ENCODE measurements around the gene CPZ. TPM values are rescaled to one million over a fixed set of nuclear protein-coding genes. Genes with fewer than 3 reads are reported as not detected.

Gene CPZ
- polyA plus RNA-seq, 1 donor (not counting 4 experiments of a cell fraction or from before 2014, with no cell fraction given), result not detected

GRCh38 chr4:8544741-8545438 lies 47.7 kb upstream of the CPZ start:
- H3K4me1 ChIP-seq (ENCODE audit: control insufficient read depth, extremely low read depth, insufficient read depth, low read length), result peaks cover 11% of the 10 kb centered on the region
- no peaks in the 10 kb centered on the region for H4K20me1 ChIP-seq (ENCODE audit: control insufficient read depth, extremely low read depth, insufficient read depth, low read length)
- no peak overlapping the region for H3K27ac ChIP-seq (ENCODE audit: control insufficient read depth, insufficient read depth, low read length)
- DNase-seq (ENCODE audit: low read depth, low spot score) (no peak), FAIRE-seq (no peak)
- no peaks in the 10 kb centered on the region for H3K79me2 ChIP-seq (ENCODE audit: control insufficient read depth, insufficient read depth, low read length)
- H3K9me3 ChIP-seq (ENCODE audit: control insufficient read depth, low read depth, low read length), result no peaks in the 10 kb centered on the region
- no peaks in the 10 kb centered on the region for H3K9me1 ChIP-seq (ENCODE audit: control insufficient read depth, extremely low read depth, insufficient read depth, low read length)
- dilution Hi-C loops (cut with MboI; ENCODE audit: extremely low pct_ligation_motif_present, low sequenced_read_pairs), result no loop called here
- no peaks in the 10 kb centered on the region for H3K36me3 ChIP-seq (ENCODE audit: control insufficient read depth in 2 of 2, extremely low read depth in 1 of 2, insufficient read depth in 2 of 2, low read length in 2 of 2)
- TF ChIP-seq EZH2 (IDR thresholded peaks at IDR 0.05; ENCODE audit: low read length), result no peak
- no peak for TF ChIP-seq CTCF (optimal IDR thresholded peaks at IDR 0.05 in 1 of 3, IDR thresholded peaks at IDR 0.05 in 1 of 3, conservative IDR thresholded peaks at IDR 0.05 in 1 of 3; ENCODE audit: extremely low read depth in 1 of 3, insufficient read depth in 2 of 3, low read length in 3 of 3)
- no peak overlapping the region for H3K9ac ChIP-seq (ENCODE audit: control insufficient read depth, extremely low read depth, insufficient read depth, low read length)
- peaks cover 1% of the 10 kb centered on the region for H3K27me3 ChIP-seq (ENCODE audit: control insufficient read depth, extremely low read depth, insufficient read depth, low read length)
- no peak overlapping the region for H3K4me2 ChIP-seq (ENCODE audit: control insufficient read depth, extremely low read depth, insufficient read depth, low read depth, low read length)
- H2AFZ ChIP-seq (ENCODE audit: control insufficient read depth, low read length), result no peak overlapping the region
- H3K4me3 ChIP-seq (ENCODE audit: control insufficient read depth in 2 of 3, extremely low read depth in 1 of 3, insufficient read depth in 2 of 3, low read depth in 1 of 3, low read length in 3 of 3), result no peak overlapping the region

GRCh38 chr4:8545439-8545765 lies 47.2 kb upstream of the CPZ start:
- H3K9me3 ChIP-seq (ENCODE audit: control insufficient read depth, low read depth, low read length), result no peaks in the 10 kb centered on the region
- DNase-seq (ENCODE audit: low read depth, low spot score), result no peak
- H3K9ac ChIP-seq (ENCODE audit: control insufficient read depth, extremely low read depth, insufficient read depth, low read length), result no peak overlapping the region
- H3K4me1 ChIP-seq (ENCODE audit: control insufficient read depth, extremely low read depth, insufficient read depth, low read length), result peaks cover 11% of the 10 kb centered on the region
- dilution Hi-C loops (cut with MboI; ENCODE audit: extremely low pct_ligation_motif_present, low sequenced_read_pairs), result no loop called here
- no peaks in the 10 kb centered on the region for H4K20me1 ChIP-seq (ENCODE audit: control insufficient read depth, extremely low read depth, insufficient read depth, low read length)
- no peak overlapping the region for H3K27ac ChIP-seq (ENCODE audit: control insufficient read depth, insufficient read depth, low read length)
- no peak overlapping the region for H3K4me3 ChIP-seq (ENCODE audit: control insufficient read depth in 2 of 3, extremely low read depth in 1 of 3, insufficient read depth in 2 of 3, low read depth in 1 of 3, low read length in 3 of 3)
- H3K27me3 ChIP-seq (ENCODE audit: control insufficient read depth, extremely low read depth, insufficient read depth, low read length), result no peaks in the 10 kb centered on the region
- no peak for TF ChIP-seq CTCF (optimal IDR thresholded peaks at IDR 0.05 in 1 of 3, IDR thresholded peaks at IDR 0.05 in 1 of 3, conservative IDR thresholded peaks at IDR 0.05 in 1 of 3; ENCODE audit: extremely low read depth in 1 of 3, insufficient read depth in 2 of 3, low read length in 3 of 3)
- no peak for TF ChIP-seq EZH2 (IDR thresholded peaks at IDR 0.05; ENCODE audit: low read length)
- H3K36me3 ChIP-seq (ENCODE audit: control insufficient read depth in 2 of 2, extremely low read depth in 1 of 2, insufficient read depth in 2 of 2, low read length in 2 of 2), result no peaks in the 10 kb centered on the region
- H2AFZ ChIP-seq (ENCODE audit: control insufficient read depth, low read length), result no peak overlapping the region
- no peaks in the 10 kb centered on the region for H3K9me1 ChIP-seq (ENCODE audit: control insufficient read depth, extremely low read depth, insufficient read depth, low read length)
- no peak overlapping the region for H3K4me2 ChIP-seq (ENCODE audit: control insufficient read depth, extremely low read depth, insufficient read depth, low read depth, low read length)
- no peak for FAIRE-seq
- no peaks in the 10 kb centered on the region for H3K79me2 ChIP-seq (ENCODE audit: control insufficient read depth, insufficient read depth, low read length)
